ENCODE data around the gene COX6B2.

COX6B2 gene

DNA sequence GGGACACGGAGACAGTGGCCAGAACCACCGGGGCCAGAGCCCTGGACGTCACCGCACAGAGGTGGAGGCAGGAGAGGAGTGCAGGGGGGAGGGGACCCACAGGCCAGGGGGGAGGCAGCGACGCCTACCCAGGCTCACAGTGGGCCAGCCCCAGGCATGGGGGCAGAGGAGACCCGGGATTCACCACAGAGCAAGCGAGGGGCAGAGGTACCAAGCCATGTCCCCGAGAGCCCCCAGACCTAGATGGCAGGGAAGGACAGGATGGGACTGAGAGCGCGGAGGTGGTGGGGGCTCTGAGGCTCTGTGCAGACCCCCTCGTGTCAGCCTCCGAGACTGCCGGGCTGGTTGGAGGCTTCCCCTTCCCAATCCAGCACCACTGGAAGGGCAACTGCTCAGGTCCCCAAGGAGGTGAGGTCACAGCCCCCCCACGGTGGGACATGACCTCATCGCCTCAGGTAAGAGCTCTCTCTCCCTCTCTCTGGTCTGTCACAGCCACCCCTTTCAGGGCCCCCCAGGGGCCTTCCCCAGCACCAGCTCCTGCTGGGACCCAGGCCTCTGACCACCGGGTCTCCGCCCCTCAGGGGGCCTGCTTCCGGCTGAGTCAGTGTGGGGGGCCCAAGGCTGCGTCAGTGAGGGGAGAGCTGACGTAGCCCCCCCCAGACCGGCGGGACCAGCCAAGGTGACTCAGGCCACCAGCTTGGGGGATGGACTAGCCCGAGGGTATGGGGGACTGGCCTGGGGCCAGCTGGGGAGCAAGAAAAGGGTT, 18.0 kb upstream of the COX6B2 start:
- TF ChIP-seq, protein P1, sequence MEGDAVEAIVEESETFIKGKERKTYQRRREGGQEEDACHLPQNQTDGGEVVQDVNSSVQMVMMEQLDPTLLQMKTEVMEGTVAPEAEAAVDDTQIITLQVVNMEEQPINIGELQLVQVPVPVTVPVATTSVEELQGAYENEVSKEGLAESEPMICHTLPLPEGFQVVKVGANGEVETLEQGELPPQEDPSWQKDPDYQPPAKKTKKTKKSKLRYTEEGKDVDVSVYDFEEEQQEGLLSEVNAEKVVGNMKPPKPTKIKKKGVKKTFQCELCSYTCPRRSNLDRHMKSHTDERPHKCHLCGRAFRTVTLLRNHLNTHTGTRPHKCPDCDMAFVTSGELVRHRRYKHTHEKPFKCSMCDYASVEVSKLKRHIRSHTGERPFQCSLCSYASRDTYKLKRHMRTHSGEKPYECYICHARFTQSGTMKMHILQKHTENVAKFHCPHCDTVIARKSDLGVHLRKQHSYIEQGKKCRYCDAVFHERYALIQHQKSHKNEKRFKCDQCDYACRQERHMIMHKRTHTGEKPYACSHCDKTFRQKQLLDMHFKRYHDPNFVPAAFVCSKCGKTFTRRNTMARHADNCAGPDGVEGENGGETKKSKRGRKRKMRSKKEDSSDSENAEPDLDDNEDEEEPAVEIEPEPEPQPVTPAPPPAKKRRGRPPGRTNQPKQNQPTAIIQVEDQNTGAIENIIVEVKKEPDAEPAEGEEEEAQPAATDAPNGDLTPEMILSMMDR (IDR thresholded peaks at IDR 0.05; ENCODE audit: low read length, missing control alignments) = no peak
- H3K4me3 ChIP-seq (replicated peaks; ENCODE audit: low read depth, low read length) = no peak overlapping the region
- DNase-seq (ENCODE audit: low read depth) = peak; percentile 45

DNA sequence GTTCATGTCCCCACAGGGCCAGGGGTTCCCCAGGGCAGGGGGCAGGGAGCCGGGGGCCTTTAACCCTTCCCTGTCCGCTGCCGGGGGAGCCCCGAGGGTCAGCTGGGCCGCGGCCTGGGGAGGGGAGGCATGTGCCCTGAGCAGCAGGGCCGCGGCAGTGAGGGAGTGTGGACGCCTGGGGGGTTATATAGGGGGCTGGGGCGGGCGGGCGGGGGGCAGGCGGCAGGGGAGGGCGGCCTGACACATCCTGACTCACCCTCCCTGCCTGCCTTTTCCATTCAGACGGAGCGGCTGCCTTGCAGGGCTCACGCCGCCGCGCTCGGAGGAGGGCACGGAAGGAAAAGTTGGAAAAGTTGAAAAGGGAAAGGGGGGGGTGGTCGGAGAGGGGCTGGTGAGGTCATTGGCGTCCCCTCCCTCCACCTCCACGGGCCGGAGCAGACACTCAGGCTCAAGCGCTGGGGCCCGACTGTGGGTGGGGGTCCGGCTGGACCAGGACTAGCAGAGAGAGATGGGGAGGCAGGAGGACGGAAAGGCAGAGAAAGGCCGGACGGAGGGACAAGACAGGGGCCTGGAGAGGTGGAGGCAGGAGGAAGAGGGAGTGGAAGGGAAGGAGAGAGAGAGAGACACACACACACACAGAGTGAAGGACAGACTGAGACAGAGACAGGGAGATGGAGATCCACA, 15.9 kb upstream of the COX6B2 start, which contains the start of gene IL11:
Gene IL11, minus strand, starts transcription at position 159 of the 684 bp plus-strand sequence. Its CDS starts 153 bp downstream, at position 6.
- TF ChIP-seq, protein P1 (IDR thresholded peaks at IDR 0.05; ENCODE audit: low read length, missing control alignments) = no peak

DNA sequence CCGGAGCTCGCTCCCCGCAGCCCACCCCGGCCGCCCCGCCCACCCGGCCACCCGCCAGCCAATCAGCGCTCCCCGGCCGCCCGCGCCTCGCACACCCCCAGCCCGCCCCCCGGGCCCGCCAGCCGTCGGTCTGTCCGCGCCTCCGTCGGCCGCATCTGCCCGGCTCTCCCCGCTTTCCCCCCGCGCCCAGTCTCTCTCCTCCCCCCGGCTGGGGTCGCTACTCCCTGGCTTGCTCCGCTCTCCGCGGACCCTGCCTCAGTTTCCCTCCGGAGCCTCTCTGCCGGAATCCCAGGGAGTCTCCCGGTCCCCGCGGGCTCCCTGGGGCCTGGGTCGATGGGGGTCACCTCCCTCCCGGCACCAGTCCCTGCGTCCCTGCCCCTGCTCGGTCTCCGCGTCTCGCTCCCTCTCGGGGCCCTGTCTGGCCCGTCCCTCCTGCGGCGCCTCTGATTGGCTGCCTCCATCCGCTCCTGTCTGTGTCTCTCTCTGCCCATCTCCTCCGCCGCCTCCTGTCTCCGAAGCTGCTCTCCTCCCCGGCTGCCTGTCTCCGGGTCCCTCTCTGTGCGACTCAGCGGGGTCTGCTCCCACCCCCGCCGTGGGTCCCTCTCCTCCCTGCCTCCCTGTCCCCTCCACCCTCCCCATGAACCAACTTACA, 15.3 kb upstream of the COX6B2 start:
- H3K4me3 ChIP-seq (replicated peaks; ENCODE audit: low read depth, low read length) = peak overlapping the region; percentile 59
- TF ChIP-seq, protein P1 (IDR thresholded peaks at IDR 0.05; ENCODE audit: low read length, missing control alignments) = no peak
- peak; percentile 60 for DNase-seq (ENCODE audit: low read depth)

More for the DNA sequence above, 15.9 kb upstream of the COX6B2 start, which contains the start of gene IL11:
- DNase-seq (ENCODE audit: low read depth) = no peak
- H3K4me3 ChIP-seq (replicated peaks; ENCODE audit: low read depth, low read length) = peak within 1 kb of the TSS; percentile 59

DNA sequence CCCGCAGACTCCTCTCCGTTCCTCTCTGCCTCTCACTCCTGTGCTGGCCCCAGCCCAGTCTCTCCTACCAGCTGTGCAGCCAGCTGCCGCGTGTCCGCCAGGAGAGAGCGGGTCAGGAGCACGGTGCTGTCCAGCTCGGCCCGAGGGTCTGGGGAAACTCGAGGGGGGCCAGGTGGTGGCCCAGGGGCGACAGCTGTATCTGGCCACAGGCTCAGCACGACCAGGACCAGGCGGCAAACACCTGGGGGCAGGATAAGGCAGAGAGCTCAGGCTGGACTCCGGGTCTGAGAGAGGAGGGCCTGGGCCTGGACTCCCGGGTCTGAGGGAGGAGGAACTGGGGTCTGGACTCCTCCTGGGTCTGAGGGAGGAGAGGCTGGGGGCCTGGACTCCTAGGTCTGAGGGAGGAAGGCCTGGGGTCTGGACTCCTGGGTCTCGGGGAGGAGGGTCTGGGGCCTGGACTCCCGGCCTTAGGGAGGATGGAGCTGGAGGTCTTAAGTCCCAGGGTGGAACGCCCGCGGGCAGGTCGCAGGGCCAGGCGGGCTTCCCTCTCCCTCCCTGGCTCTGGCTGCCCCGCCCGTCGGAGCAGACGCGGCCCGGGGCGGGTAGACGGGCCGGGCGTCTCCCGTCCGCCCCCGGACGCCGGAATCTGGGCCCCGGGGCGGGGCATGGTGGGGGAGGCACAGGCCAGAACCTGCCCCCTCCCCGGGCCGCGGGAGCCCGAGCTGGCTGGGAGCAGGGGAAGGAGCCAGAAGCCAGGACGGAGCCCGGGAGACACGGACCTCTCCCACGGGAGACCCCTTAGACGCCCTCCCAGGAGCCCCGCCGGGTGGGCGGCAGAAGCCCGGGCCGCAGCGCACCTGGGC, 14.4 kb upstream of the COX6B2 start:
- DNase-seq (ENCODE audit: low read depth) = peak; percentile 41
- H3K4me3 ChIP-seq (replicated peaks; ENCODE audit: low read depth, low read length) = peak overlapping the region; percentile 43
- TF ChIP-seq, protein P1 (IDR thresholded peaks at IDR 0.05; ENCODE audit: low read length, missing control alignments) = no peak

DNA sequence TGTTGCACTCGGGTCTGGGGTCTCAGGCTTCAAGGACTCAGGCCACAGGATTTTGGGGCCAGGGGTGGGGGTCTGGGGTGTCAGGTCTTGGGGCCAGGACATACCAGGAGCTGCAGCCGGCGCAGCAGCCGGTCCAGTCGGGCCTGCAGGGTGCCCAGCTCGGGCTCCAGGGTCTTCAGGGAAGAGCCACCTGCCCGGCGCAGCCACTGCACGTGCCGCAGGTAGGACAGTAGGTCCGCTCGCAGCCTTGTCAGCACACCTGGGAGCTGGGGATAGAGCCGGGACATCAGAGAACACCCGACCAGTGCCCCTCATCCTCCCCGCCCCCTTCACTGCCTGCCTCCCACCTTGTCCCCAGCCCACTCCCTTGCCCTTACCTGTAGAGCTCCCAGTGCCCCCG, 13.6 kb upstream of the COX6B2 start:
- TF ChIP-seq, protein P1 (IDR thresholded peaks at IDR 0.05; ENCODE audit: low read length, missing control alignments) = no peak
- no peak overlapping the region for H3K4me3 ChIP-seq (replicated peaks; ENCODE audit: low read depth, low read length)
- DNase-seq (ENCODE audit: low read depth) = no peak

DNA sequence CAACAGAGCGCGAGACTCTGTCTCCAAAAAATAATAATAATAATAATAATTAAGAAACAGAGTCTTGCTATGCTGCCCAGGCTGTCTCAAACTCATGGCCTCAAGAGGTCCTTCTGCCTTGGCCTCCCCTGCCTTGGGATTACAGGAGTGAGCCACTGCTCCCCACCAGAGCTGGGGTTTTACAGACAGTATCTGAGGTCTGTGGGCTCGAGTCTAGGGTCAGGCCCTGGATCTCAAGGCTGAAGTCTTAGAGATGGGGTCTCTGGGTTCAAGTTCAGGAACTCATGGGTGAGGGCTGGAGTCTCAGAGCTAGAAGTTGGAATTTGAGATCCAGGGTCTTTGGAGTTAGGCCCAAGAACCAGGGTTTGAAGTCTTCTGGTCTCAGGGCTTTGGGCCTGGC, 12.3 kb upstream of the COX6B2 start:
- no peak for DNase-seq (ENCODE audit: low read depth)
- no peak overlapping the region for H3K4me3 ChIP-seq (replicated peaks; ENCODE audit: low read depth, low read length)
- TF ChIP-seq, protein P1 (IDR thresholded peaks at IDR 0.05; ENCODE audit: low read length, missing control alignments) = no peak

All from fibroblast of pulmonary artery (primary cell).